HG03060 (cell line): ENCODE results near the gene GABPB1.

ENCODE experiments used
- ATAC-seq: cut with Tn5 transposase; IDR thresholded peaks from one replicate; pipeline ENCODE4 v1.9.1; 2021; ENCODE audit warnings: low read depth, moderate number of reproducible peaks; ENCODE audit not compliant: unreplicated experiment

GABPB1 gene

DNA sequence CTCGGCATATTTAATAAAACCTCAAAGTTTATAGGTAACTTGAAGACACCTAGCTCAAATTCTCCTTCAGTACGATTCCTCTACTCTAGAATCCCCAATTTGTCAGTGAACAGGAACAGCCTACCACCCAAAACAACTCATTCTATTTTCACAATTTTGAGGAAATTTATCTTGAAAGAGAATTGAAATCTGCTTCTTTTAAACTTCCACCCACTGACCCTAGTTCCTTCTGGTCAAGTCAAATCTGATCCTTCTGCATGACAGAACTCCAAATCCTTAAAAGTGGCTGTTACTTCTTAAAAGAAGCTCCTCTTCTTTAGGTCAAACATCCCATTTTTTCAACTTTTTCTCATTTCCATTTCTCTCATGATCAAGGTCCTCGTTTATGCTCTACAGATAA is 4.4 kb downstream of the GABPB1 start:
- no peak for ATAC-seq

DNA sequence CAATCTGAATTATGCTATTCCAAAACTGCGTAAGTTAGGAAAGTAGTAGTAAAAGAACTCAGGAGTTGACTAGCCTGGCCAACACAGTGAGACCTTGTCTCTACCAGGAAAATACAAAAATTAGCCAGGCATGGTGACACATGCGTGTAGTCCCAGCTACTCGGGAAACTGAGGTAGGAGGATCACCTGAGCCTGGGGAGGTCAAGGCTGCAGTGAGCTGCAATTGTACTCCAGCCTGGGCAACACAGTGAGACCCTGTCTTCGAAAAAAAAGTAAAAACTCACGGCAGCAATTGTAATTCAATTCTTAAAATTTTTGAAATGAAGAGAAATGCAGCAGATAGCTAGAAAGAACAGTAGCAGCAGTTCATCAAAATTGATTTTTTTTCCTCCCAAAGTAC is 9.7 kb downstream of the GABPB1 start:
- no peak for ATAC-seq

DNA sequence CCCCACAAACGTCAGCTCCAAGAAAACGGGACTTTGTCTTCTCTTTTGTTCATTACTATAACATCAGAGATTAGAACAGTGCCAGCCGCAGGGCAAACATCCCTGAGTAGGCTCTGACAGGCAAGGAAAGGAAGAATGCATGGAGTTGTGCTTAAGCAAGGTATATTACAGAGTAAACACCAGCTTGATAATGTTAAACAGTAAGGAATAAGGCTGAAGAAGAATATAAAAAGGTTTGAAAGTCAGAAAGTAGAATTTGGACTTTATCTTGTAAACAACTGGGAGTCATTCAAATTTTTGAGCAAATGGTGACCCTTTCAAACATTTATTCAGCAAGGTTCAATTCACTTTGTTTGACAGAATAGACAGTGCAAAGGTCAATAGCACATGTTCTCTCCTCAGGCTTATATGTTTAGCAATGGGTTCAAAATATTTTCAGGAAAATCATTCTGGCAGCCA is 11.0 kb downstream of the GABPB1 start:
- ATAC-seq = no peak

DNA sequence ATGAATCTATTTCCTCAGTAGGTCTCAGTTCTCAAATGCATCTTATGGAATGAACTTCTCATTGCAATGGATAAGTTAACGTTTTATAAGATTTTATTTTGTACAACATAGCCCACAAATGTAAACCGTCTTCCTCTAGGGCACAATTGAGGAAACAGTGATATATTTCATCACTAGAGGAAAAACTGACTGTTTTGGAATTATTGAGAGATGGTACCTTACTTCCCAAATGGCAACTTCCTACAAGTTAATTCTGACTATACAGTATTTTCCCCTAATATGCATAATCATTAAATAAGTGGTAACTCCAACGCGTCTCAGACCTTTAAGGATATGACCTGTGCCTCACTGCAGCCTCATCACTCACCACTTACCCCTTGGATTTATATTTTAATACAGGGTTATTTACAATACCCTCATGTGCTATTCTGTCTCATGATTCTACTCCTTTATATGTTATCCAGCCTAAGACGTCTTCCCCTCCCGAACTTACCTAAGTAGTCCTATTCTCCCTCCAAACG is 13.3 kb downstream of the GABPB1 start:
- no peak for ATAC-seq

DNA sequence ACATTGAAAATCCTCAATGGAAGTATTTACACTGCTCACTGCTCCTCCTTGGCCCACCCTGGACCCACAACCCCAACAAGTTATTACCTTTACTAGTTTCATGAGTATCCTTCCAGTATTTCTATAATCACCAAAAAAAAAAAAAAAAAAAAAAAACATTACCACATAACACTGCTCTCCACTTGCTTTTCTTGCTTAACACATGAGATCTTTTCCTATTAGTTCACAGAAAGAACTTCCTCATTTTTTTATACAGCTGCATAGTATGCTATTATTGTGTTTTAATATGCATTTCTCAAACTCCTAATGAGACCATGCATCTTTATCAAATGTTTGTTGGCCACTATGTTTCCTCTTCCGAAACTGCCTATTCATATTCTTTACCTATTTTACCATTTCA is 14.6 kb downstream of the GABPB1 start:
- ATAC-seq = no peak

DNA sequence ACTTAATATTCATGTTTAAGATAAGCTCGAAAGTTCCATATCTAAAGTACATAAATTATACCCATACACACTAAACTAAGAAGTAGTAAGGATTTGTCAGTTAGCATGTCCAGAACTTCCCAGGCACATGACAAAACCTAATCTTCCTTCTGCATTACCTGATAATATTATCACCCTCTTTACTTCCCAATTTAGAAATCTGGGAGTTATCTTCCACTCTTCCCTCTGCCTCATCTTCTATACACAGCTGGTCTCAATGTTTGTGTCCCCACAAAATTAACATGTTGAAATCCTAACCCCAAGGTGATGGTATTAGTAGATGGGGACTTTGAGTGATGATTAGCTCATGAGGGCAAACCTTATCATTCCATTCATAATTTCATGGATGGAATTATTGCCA is 15.3 kb downstream of the GABPB1 start:
- ATAC-seq = no peak

DNA sequence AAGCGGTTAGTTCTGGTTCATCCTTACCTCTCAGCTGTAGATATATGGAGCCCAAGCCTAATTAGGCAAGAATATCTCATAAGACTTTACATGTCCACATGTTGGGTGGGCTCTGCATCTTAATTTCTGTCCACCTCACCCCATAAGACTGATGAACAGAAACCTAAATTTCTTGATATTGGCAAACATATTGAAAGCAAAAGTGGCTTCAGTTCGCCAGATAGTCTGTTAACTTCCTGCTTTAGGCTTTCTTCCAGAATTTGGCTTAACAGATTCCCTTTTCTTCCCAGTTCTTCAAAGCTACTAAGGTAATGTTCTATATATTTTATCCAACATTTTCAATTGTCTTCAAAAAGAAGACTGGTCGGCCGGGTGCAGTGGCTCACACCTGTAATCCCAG is 19.7 kb downstream of the GABPB1 start:
- ATAC-seq = no peak

DNA sequence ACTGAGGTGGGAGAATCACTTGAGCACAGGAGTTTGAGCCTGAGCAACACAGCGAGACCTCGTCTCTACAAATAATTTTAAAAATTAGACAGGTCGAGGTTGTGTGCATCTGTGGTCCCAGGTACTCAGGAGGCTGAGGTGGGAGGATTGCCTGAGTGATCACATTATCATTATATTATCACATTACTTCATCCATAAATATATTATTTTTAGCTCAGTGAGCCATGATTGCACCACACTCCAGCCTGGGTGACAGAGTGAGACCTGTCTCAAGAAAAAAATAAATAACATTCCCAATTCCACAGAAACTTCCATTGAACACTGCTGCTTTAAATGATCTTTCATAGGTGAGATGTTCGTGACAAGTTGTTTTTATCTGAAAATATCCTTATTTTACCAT is 21.8 kb downstream of the GABPB1 start:
- ATAC-seq = no peak

DNA sequence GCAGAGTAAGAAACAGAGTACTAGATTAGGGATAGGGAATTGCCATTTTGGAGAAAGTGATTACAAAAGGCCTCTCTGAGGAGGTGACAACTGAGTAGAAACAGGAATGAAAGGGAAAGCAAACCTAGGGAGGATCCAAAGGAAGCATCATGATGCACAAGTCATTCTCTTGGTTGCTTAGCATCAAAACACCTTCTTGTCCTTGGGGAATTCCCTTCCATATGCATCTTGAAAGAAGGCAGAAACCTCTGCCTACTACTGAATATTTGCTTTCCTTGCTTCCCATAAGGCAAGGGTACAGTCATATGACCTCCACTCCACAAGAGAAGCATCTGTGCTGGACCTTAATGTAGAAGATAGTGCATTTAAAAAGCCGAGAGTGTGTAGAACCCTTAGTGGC is 24.1 kb downstream of the GABPB1 start:
- no peak for ATAC-seq

DNA sequence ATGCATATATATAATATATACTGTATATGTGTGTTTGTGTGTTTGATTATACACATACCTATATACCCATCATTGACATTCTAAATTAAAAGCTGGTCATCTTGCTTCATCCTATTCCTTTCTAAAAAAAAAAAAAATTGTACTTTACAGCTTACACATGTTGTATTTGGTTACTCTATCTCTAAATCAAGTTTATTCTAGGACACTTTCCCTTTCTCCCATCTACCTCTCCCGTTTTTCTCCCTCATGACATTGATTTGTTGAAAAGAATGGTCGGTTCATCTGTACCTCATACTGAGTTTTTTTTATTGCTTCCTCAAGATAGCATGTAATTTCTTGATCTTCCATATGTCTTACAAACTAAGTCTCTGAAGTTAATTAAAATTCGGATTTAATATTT is 26.9 kb downstream of the GABPB1 start:
- no peak for ATAC-seq

DNA sequence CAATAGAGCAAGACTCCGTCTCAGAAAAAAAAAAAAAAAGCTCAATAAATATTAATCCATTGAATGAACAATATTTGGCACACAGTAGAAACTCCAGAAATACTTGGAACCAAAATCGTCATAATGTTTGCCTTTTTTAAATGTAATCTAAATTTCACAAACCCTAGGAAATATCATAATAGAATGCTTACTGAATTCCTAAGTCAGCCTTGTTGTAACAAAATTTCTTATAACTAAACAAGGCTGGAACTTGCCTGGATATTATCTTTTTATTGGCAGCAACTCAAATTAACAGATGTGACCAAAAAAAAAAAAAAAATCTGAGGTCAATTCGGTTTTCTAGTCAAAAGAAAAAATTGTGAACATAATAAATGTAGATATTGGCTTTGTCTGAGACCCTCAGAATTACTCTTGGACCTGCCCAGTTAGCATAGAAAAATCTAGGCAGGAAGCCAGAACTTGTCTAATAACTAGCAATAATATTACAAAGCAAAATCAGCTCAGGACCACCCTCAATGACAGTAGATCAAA is 33.3 kb downstream of the GABPB1 start:
- ATAC-seq = no peak

DNA sequence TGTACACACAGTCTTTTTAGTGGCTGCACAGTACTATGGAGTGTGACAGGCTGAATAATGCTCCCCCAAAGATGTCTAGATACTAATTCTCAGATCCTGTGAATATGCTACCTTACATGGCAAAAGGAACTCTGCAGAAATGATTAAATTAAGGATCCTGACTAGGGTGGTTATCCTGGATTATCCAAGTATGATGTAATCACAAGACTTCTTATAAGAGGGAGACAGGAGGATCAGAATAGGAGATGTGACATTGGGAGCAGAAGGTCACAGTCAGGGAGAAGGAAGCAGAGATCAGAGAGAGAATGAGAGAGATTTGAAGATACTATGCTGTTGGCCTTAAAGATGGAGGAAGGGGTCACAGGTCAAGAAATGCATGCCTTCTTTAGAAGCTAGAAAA is 34.5 kb downstream of the GABPB1 start:
- ATAC-seq = no peak

DNA sequence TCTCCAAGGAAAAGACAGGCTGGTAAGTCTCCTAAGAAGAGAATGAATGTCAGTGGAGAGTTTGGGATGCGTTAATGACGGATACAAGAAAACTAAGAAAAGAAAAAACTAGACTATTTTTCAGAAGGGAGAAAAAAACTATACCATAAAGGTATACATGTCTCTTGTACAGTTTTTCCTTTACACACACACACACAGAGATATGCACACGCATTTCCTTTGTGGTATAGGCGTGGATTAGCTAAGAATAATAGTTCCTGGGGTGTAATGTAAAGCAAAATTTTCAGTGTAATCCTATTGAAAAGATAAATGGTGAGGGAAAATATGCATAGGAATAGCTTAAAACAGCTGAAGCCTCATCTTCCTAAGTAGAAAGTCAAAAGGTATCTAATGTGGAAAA is 36.3 kb downstream of the GABPB1 start:
- ATAC-seq = no peak

DNA sequence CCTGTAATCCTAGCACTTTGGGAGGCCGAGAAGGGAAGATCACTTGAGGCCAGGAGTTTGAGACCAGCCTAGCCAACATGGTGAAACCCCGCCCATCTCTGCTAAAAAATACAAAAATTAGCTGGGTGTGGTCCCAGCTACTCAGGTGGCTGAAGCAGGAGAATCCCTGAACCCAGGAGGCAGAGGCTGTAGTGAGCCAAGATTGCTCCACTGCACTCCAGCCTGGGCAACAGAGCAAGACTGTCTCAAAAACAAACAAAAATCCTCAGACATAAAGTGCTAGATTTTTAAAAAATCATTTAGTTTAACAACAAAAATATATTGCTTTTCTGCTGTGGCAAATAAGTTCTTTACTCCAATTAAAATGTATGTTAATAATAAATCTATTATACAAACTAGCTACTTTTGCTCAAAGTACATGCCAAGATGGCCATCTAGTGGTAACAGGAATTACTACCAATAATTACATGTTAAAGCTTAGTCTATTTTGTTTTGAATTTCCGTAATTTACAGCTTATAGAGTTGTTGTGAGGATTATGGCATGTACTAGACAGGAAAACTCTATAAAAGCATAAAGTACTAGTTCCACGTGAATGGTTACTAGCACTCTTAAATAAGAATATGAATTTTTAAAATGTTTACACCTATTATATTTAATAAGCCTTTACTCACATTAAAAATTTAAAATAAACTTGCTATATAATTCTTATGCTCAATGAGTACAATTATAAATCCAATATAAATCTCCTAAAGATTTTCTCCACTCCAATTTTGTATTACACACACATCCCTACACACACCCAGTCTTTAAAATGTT is 39.0 kb downstream of the GABPB1 start:
- ATAC-seq = no peak

DNA sequence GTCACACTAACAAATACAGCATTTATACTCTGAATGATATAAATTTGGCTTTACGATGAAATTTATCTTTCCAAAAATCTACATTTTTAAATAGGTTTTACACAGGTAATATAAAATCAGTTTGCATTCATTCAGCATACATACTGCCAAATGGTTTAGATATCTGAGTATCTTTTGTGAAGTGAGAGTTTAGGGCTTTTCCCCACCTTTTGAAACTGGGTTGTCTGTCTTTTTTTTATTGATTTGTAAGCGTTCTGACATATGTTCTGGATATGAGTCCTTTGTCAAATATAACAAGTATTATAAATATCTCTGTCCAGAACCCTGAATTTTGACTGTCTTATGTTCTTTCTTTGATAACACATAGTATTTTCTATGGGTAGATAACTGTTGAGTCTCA is 42.4 kb downstream of the GABPB1 start:
- no peak for ATAC-seq

DNA sequence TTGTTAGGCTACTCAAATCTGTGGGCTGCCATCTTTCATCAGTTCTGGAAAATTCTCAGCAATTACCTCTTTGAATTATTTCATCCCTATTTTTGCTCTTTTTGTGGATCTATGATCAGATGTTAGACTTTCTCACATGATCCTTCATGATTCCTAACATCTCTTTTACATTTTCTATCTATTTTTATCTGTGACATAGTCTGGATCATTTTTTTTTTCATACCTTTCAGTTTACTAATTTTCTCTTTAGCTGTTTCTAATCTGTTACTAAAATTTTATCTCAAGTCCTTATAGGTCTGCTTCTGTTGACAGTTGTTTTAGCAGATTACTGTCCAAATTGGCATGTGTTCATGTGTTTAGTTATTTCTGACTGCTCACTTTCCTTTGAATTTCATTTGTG is 47.2 kb downstream of the GABPB1 start:
- no peak for ATAC-seq

DNA sequence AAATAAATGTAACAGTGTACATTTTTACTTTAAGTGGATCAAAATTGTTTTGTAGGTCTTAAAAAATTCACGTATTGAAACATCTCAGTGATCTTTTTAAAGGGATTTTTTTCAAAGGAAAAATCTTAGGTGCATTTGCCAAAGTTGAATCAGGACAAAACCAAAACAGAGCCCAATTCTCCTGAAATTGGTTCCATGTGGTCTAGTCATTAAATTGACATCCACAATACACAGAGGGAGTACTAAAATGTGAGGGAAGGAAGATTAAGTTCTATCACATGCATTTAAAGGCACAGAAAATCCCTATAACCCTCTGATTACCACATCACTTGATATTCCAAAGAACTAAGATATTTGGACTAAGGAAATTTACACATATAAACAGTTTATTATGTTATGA is 50.2 kb downstream of the GABPB1 start:
- ATAC-seq = no peak

DNA sequence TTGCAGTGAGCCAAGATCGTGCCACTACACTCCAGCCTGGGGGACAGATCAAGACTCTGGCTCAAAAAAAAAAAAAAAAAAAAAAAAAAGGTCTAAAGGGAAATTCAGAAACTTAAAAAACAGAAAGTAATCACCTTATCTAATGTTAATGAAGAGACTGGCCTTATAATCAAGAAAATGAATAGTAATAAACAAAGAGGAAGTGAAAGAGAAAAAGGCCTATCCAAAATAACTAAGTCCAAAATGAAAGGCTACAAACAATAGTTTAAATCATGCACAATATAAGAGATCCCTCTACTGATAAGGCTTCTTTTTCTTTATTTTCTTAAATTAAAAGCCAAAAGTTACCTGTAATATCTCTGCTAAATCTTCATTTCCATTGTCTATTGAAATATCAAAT is 52.4 kb downstream of the GABPB1 start:
- ATAC-seq = peak; percentile 62

DNA sequence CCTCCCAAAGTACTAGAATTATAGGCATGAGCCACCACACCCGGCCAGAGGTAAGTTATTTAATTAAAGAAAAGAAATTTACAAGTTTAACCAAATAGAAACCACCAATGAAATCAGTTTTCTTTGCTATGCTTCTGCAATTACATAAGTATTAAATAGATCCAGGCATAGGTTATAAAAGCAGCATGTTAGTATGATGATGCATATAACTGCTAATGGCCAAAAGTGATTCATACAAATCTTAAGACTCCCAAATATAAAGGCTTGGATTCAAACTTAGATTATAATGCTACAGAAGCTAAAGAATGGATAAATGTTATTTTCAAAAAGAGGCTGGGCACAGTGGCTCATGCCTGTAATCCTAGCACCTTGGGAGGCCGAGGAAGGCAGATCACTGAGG is 56.7 kb downstream of the GABPB1 start:
- ATAC-seq = no peak

DNA sequence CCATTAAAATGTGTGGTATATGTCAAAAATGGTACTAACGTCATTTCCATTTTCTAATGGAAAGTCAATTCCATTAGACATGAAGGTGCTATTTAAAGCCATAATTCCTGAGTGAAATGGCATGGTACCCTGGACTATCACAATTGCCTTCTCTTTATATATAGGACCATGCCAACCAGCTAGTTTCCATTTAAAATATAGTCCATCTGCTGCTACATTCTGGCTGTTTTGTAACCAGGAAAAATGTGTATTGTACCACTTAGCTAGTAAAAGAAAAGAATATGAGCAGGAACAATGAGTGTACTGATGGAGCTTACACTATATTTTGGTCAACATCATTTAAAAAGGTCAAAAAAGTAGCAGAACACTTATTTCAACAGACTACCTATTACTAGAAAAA is 59.0 kb downstream of the GABPB1 start:
- ATAC-seq = no peak

DNA sequence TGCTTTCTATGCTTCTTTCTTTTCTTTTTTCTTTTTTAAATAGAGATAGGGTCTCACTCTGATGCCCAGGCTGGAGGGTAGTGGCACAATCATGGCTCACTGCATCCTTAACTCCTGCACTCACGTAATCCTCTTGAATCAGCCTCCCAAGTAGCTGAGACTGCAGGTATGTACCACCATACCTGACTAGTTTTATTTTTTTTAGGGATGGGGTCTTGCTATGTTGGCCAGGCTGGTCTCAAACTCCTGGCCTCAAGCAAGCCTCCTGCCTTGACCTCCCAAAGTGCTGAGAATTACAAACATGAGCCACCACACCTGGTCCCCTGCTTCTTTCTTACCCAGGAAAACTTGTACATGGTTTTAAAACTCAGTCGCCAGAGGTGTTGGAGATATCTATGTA is 65.2 kb downstream of the GABPB1 start:
- no peak for ATAC-seq
